Hematopoietic multipotent progenitor cell treated with erythropoietin and hydrocortisone succinate and interleukin-3 and kit ligand, for 15 days (in vitro differentiated cells): ENCODE results near the gene SLIT1.

Experiments used
- DNase-seq: peaks from one replicate; pipeline ENCODE4 v3.0.0-alpha.2; 2015; ENCODE audit warnings: low spot score

The SLIT1 gene

DNA sequence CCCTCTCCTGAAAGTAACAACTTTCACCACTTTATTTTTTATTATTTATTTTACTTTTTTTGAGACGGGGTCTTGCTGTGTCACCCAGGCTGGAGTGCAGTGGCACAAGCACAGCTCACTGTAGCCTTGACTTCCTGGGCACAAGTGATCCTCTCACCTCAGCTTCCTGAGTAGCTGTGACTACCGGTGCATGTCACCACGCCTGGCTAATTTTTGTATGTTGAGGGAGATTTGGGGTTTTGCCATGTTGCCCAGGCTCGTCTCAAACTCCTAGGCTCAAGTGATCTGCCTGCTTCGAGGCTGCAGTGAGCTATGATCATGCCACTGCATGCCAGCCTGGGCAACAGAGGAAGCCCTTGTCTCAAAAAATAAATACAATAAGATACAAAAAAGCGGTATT is 14.9 kb upstream of the SLIT1 start:
- DNase-seq: no peak

DNA sequence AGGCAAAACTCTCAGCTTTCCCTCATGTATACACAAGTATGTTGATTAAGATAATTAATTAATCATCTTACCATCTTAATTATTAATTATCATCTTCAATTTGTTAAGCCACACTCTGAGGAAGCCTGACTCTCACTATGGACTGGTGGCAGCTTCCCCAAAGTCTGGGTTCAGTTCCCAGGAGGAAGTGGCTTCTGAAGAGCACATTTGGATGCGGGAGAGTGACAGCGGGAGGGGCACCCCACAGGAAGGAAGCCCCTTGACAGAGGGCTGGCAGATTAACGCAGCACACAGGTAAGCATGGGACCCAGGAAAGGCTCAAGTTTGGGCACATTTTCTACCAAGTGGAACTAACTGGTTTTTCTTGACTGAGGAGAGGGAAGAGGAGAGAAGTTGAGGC is 13.4 kb upstream of the SLIT1 start:
- DNase-seq: no peak

DNA sequence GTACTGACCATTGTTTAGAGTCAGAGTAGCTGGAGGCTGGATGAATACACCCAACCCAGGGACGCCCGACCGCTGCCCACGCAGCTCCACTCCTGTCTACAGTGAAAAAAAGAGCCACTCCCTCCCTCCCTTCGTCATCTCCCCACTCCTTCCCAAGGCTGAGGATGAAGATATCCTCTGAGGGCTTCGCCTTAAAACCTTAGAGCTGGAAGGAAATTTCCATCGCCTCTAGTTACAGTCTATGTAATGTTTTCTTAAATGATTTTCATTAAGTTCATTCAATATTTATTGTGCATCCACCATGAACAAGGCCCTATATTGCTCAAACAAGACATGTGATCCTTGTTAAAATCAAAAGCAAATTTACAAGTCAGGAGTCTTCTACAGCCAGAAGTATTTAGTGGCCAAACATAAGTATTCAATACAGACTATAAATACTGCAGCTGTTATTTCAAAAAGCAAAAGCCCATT is 11.3 kb upstream of the SLIT1 start:
- DNase-seq: no peak

DNA sequence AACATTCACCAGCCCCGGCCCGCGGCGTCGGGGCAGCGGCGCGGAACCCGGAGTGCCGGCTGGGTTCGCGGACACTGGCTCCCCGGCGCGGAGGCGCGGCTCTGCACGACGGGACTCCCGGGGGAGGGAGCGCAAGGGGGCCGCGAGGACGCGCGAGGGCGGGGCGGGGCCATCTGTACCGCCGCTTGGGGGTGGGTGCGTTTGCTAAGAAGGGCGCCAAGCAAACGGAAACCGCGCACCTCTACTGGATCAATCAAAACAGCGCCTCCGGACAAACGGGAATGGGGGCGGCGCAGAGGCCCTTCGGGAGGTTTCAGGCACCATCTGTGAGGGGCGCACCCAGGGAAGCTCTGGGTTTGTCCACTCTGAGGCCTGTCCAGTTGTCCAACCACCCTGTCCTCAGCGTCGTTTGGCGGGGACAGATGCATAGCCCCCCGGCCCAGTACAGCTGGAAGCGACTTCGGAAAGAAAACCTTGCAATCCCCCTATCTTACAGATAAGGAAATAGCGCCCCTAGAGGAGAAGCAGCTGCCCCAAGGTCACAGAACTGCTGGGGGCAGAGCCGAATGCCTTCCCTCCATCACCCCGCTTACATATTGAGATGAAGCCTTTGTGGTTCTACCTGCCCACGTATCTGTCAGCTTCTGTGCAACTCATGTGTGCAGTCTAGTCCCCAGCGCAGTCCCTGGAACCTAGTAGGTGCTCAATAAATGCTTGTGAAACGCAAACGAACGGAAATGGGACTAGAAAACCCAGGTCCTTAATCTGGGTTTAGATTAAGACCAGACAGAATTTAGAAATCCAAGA is 10.7 kb upstream of the SLIT1 start:
- DNase-seq: peak; percentile 60

DNA sequence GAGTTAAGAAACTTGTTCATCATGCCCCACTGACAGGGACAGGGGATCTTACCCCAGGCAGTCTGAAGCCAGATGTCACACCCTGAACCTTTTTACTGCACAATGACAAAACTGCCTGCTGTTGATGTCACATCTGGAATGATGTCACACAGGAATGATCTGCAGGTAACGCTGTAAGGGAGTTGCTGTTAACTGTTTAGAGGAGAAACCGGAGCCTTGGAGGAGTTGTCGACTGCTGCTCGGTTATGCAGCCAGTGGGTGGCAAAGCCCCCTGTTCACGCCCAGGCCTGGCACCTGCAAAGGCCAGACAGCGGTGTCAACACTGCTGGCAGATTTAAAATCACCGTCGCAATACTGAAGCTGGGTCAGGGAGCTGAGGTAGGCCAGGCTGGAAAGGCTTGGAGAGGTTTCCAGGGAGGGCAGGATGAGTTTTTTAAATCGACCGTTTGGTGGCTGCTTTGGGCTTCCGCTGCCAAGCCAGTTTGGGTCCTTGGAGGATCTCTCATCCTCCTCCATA is 10.0 kb upstream of the SLIT1 start:
- no peak for DNase-seq

DNA sequence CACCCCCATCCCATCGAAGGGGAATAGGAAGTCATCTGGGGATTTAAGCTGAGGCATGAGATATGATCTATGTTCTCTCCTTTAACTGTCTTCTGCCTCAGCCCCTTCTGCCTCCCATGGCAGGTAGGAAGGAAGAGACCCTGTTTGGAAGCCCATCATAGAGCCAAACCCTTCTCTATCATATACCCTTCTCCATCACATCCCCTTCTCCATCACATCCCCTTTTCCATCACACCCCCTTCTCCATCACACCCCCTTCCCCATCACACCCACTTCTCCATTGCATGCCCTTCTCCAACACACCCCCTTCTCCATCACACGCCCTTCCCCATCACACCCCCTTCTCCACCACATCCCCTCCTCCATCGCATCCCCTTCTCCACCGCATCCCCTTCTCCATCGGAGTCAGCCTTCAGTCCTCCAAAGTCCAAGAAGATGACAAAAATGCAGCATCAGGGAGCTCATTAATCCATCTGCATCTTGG is 7.2 kb upstream of the SLIT1 start:
- no peak for DNase-seq

DNA sequence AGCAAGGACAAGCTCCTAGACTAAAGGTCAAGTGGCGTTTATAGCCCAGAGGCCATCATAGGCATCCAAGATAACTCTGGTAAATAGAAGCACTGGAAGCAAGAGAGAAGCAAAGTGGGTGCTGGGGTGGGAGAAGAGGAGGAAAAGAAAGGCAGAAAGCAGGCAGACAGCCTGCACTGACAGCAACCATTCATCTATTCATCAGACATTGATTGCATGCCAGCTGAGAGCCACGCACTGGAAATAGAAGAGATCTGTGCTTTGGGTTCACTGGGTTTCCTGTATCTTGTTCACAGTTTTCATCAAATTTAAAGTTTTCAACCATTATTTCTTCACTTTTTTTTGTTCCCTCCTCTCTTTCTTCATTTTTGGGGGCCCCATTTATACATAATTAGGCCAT is 4.7 kb upstream of the SLIT1 start:
- no peak for DNase-seq

DNA sequence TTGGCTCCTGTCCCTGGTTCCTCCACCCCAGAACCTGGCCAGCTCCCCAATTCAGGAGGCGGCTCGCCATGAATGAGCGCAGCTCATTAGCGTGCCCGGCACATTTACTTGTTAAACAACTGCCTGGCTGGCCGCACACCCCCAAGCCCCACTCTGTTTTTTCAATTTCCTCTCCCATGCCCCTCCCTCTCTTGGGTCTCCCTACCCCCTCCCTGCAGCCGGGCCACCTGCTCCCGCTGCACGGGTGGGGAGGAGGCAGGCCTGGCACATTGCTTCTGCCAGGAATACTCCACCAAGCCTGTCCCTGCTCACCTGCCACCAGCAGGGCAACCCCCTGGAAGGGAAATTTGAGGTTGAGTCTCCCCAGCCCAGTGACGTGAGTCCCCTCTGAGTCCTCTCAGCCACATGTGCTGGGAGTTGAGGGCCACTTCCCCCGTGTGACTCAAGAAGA is 2.5 kb upstream of the SLIT1 start:
- no peak for DNase-seq

DNA sequence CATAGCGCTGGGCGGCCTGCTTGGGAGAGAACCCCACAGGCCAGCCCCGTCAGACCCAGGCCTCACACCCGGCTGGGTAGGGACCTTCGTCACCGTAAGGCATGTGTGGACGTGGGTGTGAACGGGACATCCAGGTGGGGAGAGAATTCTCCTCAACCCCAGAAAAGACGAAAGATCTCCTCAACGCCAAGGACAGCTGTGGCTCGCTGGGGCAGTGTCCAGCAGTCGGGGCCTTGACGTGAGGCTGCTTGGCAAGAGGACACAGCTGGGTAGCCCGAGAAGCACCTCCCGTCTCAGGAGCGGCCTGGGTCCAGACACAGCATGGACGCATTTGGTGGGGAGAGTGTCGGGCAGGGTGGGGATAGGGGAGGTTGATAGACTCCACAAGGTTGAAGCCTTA is 1.2 kb upstream of the SLIT1 start:
- no peak for DNase-seq

DNA sequence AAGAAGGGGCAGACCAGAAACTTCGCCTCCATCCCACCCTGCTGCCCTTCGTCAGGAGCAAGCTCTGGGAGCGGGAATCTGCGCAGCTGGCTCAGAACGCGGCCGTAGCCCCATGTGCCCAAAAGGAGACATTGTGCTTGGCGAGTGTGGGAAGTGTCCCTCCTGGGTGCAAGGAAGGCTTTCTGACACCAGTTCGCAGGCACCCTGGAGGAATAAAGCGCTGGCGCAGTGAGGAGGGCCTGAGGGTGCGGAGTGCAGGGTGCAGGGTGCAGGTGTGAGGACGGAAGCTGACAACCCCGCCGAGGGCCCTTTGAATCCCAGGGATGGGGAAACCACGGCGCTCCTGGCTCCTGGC is 811 bp downstream of the SLIT1 start:
- DNase-seq: no peak

DNA sequence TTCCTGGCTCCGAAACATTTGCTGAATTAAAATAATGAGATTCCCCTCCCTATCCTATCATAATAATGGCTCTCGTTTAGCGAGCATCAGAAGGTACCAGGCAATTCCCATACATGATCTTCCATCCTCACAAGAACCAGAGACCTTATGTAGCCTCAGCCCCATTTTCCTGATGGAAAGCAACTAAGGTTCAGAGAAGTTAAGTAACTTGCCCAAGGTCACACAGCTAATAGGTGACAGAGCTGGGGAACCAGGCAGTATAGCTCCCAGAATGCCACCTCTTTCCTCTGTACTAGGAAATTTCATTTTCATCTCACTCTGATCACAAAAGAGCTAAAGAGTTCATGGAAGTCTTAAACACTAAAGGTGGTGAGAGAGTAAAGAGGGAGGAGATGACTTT is 2.4 kb downstream of the SLIT1 start:
- no peak for DNase-seq

DNA sequence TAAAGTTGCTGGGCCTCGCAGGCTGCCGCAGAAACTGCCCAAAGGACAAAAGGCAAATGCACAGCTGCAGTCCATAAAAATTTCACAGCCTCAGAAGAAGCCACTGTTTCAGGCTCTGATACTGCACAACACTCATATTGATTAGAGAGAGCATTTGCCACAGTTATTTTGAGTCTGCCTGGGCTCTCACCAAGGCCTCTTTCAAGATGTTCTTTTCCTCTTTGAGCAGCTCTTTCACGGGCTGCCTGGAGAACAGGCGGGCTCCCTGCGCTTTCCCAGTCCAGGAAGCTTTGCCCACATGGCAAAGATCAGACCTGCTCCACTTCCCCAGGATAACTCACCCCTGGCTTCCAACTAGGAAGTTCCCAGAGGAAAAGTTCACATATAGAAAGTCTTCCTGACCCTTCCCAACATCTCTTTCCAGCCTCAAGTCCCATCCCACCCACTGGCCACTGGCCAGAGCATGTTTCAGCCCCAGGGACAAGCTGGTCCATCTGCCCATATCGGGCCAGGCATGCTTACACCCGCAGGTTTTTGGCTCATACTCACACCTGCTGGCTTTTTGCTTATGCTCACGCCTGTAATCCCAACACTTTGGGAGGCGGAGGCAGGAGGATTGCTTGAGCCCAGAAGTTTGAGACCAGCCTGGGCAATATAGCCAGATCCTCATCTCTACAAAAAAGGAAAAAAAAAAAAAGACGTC is 3.3 kb downstream of the SLIT1 start:
- no peak for DNase-seq

DNA sequence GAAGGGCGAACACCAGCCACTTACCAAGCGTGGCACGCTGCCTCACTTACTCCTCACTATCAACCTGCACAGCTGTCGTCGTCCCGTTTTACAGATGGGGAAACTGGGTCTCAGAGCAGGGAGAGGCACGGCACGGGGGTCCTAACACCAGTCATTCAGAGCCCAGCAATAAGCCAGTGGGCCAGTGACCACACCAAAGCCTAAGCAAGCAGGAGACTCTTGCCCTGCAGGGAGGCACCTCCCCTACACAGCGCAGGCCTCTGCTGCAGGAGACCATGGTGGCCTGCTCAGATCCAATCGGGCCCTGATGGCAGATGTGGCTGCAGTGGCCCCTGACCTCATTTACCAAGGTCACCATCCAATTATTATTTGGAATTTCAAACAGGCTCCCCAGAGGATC is 4.8 kb downstream of the SLIT1 start:
- no peak for DNase-seq

DNA sequence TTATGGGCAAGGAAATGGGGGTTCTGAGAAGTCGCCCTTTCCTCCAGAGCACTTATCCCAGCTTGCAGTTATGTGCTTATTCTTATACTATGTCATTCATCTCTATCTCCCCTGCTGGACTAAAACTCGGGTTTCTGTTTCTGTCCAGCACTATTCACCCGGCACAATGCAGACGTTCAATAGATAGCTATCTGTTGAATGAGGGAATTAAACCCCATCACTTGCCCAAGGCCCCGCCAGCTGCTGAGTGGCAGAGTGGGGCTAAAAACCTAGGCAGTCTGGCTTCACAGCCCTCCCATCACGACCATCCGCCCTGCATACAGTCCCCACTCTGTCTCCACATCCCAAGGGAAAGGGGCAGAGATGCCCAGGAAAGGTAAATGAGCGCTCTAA is 5.4 kb downstream of the SLIT1 start:
- no peak for DNase-seq

DNA sequence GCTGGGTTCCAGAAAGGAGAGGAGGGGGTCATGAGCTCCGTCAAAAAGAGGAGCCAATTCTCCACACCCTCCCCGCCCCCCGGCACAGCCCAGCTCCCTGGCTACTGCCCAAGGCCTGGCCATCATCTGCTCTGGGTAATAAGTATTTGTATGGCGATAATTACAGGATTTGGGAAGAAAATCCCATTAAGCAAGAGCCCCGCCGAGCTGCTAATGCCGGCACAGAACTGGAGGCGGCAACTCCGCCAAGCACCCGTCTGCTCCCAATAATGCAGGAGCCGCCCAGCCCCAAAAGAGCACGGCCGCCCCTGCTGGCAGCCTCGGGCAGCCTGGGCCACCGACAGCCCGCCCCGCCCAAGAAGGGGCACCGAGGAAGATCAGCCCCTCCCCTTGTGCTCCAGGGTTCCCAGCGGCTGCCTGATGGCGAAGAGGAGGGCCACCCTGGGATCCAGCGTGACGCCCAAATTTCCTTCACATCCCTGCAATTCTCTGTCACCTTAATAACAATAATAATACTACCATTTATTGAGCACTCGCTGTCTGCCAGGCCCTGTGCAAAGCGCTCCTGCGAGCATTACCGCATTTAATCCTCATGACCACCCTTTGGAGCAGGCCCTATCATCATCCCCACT is 5.9 kb downstream of the SLIT1 start:
- no peak for DNase-seq

DNA sequence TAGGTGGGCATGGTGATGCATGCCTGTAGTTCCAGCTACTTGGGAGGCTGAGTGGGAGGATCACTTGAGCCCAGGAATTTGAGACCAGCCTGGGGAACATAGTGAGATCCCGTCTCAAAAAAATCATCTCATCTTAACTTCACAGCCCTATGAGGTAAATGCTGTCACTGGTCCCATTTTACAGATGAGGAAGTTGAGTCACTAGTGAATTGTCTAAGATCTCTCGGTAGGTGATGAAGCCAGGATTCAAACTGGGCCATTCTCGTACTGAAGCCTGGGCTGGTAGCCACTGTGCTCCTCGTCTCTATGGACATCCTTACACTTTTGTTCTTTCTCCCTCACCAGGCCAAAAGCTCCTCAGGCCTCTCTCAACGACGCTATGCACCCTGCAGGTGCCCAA is 6.4 kb downstream of the SLIT1 start:
- DNase-seq: no peak

DNA sequence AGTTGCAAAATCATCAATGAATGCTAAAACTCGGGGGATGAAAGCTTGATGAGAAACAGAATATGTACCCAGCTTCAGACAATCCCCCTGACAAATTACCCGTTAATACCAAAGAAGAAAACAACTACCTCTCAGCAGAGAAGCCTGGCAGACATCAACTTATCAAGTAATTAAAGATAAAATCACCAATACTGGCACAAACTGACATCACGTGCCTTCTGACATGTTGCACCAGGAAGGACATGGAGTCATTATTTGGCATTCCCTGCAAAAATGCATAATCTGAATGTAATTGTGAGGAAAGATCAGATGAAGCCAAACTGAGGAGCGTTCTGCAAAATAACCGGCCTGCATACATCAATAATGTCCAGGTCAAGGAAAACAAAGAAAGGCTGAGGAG is 7.7 kb downstream of the SLIT1 start:
- no peak for DNase-seq

DNA sequence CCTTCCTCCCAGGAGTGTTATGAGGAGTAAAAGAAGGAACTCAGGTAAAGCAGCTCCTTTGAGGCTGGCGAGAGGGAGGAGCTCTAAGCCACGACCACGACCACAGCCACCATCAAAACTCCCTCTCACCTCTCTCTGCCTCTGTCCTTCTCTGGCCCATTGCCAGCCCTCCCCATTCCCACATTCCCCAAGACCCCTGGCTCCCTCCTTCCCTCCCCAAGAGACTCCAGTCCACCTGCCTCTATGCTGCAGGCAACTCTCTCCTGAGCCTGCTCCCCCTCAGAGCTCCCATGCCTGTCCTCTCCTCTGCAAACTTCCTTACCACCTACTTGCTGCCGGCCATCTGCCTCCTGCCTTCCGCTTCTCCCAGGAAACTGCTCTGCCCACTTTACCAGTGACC is 9.5 kb downstream of the SLIT1 start:
- DNase-seq: no peak

DNA sequence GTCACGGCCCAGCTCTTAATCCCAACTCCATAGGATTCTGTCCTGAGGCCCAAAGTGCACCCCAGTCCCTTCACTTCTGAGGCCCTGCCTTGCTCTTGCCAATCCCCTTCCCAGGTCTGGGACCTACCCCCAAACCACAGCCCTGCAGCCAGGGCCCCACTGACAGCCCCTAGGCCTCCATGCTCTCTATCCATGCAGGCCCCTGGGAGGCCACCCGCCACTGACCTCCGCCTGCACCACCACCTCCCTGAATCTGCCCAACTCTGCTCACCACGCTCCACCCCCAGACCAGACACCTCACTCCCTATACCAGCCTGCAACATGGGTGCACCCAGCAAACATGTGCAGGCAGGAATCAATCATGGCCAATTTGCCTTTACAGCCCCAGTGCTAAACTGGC is 10.2 kb downstream of the SLIT1 start:
- no peak for DNase-seq

DNA sequence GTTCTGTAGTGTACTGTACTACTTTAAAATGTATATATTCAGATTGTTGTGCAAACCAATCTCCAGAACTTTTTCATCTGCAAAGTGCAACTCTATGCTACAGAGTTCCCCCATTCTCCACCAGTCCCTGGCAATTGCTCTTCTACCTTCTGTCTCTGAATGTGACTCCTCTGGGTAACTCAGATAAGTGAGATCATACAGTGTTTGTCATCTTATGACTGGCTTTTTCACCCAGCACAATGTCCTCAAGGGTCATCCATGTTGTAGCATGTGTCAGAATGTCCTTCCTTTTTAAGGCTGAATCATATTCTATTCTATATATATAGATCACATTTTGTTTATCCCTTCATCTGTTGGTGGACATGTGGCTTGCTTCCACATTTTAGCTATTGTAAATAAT is 10.8 kb downstream of the SLIT1 start:
- no peak for DNase-seq

DNA sequence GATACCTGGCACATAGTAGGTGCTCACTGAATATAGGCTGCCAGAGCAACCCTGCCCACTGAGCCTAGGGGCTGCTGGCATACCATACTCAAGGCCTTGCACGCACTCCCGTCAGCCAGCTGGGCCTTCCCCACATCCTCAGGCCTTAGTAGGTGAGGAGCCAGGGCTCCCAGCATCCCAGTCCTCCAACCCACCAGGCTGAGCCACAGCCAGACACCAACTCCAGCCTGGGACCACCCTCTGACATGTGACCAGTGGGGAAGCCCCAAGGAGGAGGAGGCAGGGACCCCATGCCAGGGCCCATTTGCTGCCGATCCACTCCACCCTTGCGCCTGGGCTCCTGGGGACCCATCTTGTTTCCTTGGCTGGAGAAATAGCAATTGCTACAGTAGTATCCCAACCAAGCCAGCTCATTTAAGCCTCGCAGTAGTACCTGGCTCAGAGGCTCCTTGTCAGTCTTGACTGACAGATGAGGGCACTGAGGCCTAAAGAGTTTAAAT is 11.4 kb downstream of the SLIT1 start:
- DNase-seq: no peak

DNA sequence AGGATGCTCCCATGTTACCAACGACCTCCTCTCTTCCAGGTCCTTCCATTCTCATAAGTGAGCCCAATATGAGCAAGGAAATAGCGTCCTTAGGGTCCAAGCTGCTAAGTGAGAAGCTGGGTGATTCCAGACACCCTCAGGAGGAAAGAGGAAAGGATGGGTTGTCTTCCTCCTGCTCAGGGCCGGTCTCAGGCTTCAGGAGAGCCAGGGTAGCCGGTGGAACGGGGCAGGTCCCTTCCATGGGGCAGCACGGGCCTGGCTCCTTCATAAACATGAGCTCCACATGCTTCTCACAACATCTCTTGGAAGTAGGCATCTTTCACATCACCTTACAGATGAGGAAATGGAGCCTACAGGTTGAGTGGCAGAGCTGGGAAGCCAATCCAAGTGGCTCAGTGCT is 12.7 kb downstream of the SLIT1 start:
- DNase-seq: no peak

DNA sequence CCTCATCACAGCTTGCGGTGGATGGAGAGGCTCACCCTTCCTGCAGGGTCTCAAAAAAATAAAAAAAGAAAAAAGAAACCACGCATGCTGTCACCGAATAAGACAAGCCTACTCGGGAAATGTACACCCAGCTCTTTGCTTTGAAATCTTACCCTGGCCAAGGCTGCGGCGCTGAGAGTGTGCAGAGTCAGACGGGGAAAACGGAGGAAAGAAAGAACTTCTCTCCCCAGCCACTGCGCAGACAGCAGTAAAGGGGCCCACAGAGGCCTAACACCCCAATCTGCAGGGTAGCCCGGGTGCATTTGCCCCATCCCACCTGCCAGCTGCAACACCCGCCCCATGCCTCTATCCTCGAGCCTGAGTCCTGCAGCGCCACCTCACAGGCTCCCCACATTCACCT is 14.8 kb downstream of the SLIT1 start:
- DNase-seq: no peak
